Panc1 (cell line): ENCODE measurements around the gene RPL28. TPM values are rescaled to one million over a fixed set of nuclear protein-coding genes. Genes with fewer than 3 reads are reported as not detected.

Experiments used
- ATAC-seq: fragments of 200-7000 bp; cut with Tn5 transposase; 2 replicates; pipeline ENCODE4 v1.9.1; 2020; ENCODE audit warnings: mild to moderate bottlenecking, moderate library complexity
- BruUV-seq: library from RNA; stranded (reverse); fragments of 400-500 nt; replicated peaks from 2 replicates; lab custom pipeline; 2021; lab: Mats Ljungman, UMichigan
- CTCF ChIA-PET: fragments of 300-600 bp; sonication (Branson Sonifier 250); formaldehyde crosslinking; loops from one replicate; lab custom pipeline; 2022; ENCODE audit warnings: antibody characterized with exemption; lab: Charles Lee
- POLR2A ChIA-PET: fragments of 300-600 bp; sonication (Branson Sonifier 250); formaldehyde crosslinking; loops from one replicate; lab custom pipeline; 2022; ENCODE audit warnings: antibody characterized with exemption; lab: Charles Lee
- DNase-seq: peaks from one replicate; pipeline ENCODE4 v3.0.0-alpha.2; 2010; ENCODE audit warnings: low read depth, low spot score
- H3K27ac ChIP-seq: 2 replicates; pipeline ENCODE4 v1.5.1; 2011; ENCODE audit warnings: mild to moderate bottlenecking, low read length, inconsistent platforms
- H3K27me3 ChIP-seq: fragments of 200-500 bp; sonication (Bioruptor generic); 2 replicates; pipeline ENCODE4 v1.6.0; 2014; ENCODE audit warnings: low read length, inconsistent platforms; ENCODE audit not compliant: control insufficient read depth, insufficient read depth
- H3K36me3 ChIP-seq: fragments of 200-500 bp; sonication (Bioruptor generic); 2 replicates; pipeline ENCODE4 v1.5.1; 2014; ENCODE audit warnings: inconsistent platforms, mild to moderate bottlenecking, low read length, moderate library complexity; ENCODE audit not compliant: control insufficient read depth, insufficient read depth
- H3K4me1 ChIP-seq: 2 replicates; pipeline ENCODE4 v1.5.1; 2011; ENCODE audit warnings: inconsistent platforms, mild to moderate bottlenecking, low read length, moderate library complexity; ENCODE audit not compliant: control insufficient read depth, insufficient read depth
- H3K4me3 ChIP-seq, 2 experiments: 2 replicates each; pipeline ENCODE4 v1.5.1; 2011 to 2012; ENCODE audit warnings: low read depth in 2 of 2, low read length in 2 of 2, mild to moderate bottlenecking in 2 of 2, inconsistent platforms in 1 of 2, moderate library complexity in 1 of 2
- H3K9me3 ChIP-seq: fragments of 200-500 bp; sonication (Bioruptor generic); 2 replicates; pipeline ENCODE4 v1.5.1; 2014; ENCODE audit warnings: low read depth, mild to moderate bottlenecking, inconsistent platforms, low read length, moderate library complexity; ENCODE audit not compliant: control insufficient read depth, insufficient read depth
- CTCF ChIP-seq: fragments of 450-650 bp; IDR thresholded peaks from 2 replicates; pipeline ENCODE4 v1.5.1; 2017; ENCODE audit warnings: mild to moderate bottlenecking
- POLR2AphosphoS5 ChIP-seq: IDR thresholded peaks from 2 replicates; pipeline ENCODE4 v1.6.1; 2012; ENCODE audit warnings: mild to moderate bottlenecking, low read depth, low read length, moderate library complexity
- REST ChIP-seq, 2 experiments: IDR thresholded peaks; 2 replicates each; pipeline ENCODE4 v1.6.1; 2011 to 2012; ENCODE audit warnings: low read depth in 2 of 2, control low read depth in 1 of 2, low read length in 1 of 2, mild to moderate bottlenecking in 1 of 2, moderate library complexity in 1 of 2; ENCODE audit not compliant: insufficient read depth in 1 of 2
- SIN3A ChIP-seq: IDR thresholded peaks from 2 replicates; pipeline ENCODE4 v1.6.1; 2012; ENCODE audit warnings: low read depth, mild to moderate bottlenecking, low read length, moderate library complexity, borderline replicate concordance; ENCODE audit not compliant: insufficient read depth
- TCF7L2 ChIP-seq: IDR thresholded peaks from 2 replicates; pipeline ENCODE4 v1.6.1; 2011; ENCODE audit warnings: mild to moderate bottlenecking, low read depth, low read length, inconsistent platforms
- in situ Hi-C: cut with HindIII; loops from 2 replicates; pipeline ENCODE4 v1.10.0; 2016; ENCODE audit warnings: low sequenced_read_pairs, low pct_unique_long_range_greater_than_20kb
- intact Hi-C: fragments of 100-400 bp; cut with micrococcal nuclease; formaldehyde crosslinking; loops from one replicate; pipeline ENCODE4 v1.10.0; 2022; ENCODE audit not compliant: unreplicated experiment
- total RNA-seq: library from RNA; stranded (reverse); gene quantifications from one replicate; pipeline ENCODE4 v1.2.1, GENCODE V29; 2021; ENCODE audit not compliant: unreplicated experiment

The RPL28 gene
- total RNA-seq, 1 experiment from 2014 or later: 2,154 TPM

- ATAC-seq: peak; percentile 9; the same call in 1 of the 2 replicates
- H3K9me3 ChIP-seq: no peaks in the 10 kb centered on the region
- no peaks in the 10 kb centered on the region for H3K36me3 ChIP-seq
- no peak for DNase-seq
- H3K27me3 ChIP-seq: no peaks in the 10 kb centered on the region
- in situ Hi-C loops: no loop called here
- CTCF ChIA-PET: no interaction called here
- POLR2A ChIA-PET: no interaction called here
- no TSS peak for BruUV-seq
- H3K4me1 ChIP-seq: peaks cover 32% of the 10 kb centered on the region
- no peak for TF ChIP-seq TCF7L2
- no peak for TF ChIP-seq SIN3A
- TF ChIP-seq REST (IDR thresholded peaks at IDR 0.05; ENCODE audit: insufficient read depth in 1 of 2, low read depth in 2 of 2, low read length in 1 of 2): no peak
- TF ChIP-seq CTCF: no peak
- no peak for TF ChIP-seq POLR2AphosphoS5
- peak within 1 kb of the TSS; percentile 42 to 70 for H3K4me3 ChIP-seq
- H3K27ac ChIP-seq: 0 out of 2 replicates have a peak within 1 kb of the TSS, but pooled peaks have one; percentile 13
- intact Hi-C loops: loop anchor here (10.0 kb wide), 1 partner anchor 76 kb away; no protein-coding TSS in a partner anchor
These were observed 15.3 kb upstream of the RPL28 start, which contains the start of gene IL11 for GRCh38 chr19:55370305-55370988. TSS of gene IL11 (minus strand) at chr19:55370463. CDS start at chr19:55370310, 153 bp downstream.

DNA sequence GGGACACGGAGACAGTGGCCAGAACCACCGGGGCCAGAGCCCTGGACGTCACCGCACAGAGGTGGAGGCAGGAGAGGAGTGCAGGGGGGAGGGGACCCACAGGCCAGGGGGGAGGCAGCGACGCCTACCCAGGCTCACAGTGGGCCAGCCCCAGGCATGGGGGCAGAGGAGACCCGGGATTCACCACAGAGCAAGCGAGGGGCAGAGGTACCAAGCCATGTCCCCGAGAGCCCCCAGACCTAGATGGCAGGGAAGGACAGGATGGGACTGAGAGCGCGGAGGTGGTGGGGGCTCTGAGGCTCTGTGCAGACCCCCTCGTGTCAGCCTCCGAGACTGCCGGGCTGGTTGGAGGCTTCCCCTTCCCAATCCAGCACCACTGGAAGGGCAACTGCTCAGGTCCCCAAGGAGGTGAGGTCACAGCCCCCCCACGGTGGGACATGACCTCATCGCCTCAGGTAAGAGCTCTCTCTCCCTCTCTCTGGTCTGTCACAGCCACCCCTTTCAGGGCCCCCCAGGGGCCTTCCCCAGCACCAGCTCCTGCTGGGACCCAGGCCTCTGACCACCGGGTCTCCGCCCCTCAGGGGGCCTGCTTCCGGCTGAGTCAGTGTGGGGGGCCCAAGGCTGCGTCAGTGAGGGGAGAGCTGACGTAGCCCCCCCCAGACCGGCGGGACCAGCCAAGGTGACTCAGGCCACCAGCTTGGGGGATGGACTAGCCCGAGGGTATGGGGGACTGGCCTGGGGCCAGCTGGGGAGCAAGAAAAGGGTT, 13.2 kb upstream of the RPL28 start:
- Histone ChIP-seq H3K4me1 (peaks cover 47% of the 10 kb centered on the region), H3K36me3 (no peaks in the 10 kb centered on the region), H3K9me3 (no peaks in the 10 kb centered on the region), H3K4me3 (no peak overlapping the region), H3K27ac (peak overlapping the region; percentile 6; the same call in 1 of the 2 replicates), H3K27me3 (no peaks in the 10 kb centered on the region)
- CTCF ChIA-PET: no interaction called here
- intact Hi-C loops (loop anchor here (10.0 kb wide), 1 partner anchor 78 kb away; no protein-coding TSS in a partner anchor), in situ Hi-C loops (no loop called here)
- TF ChIP-seq REST (IDR thresholded peaks at IDR 0.05; ENCODE audit: insufficient read depth in 1 of 2, low read depth in 2 of 2, low read length in 1 of 2) (no peak), SIN3A (no peak), CTCF (no peak), TCF7L2 (no peak)
- BruUV-seq: no TSS peak
- DNase-seq (no peak), ATAC-seq (no peak)
- POLR2A ChIA-PET: interaction anchor here (0.5 kb wide), 1 partner anchor 163 kb away, joined by 3 read pairs; no protein-coding TSS in a partner anchor
